ENCODE data around the gene PCDHGC4.

Gene PCDHGC4

DNA sequence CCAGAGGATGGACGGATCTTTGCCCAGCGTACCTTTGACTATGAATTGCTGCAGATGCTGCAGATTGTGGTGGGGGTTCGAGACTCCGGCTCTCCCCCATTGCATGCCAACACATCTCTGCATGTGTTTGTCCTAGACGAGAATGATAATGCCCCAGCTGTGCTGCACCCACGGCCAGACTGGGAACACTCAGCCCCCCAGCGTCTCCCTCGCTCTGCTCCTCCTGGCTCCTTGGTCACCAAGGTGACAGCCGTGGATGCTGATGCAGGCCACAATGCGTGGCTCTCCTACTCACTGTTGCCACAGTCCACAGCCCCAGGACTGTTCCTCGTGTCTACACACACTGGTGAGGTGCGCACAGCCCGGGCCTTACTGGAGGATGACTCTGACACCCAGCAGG is 5.9 kb downstream of the PCDHGC4 start:
- DNase-seq: no peak

- DNase-seq: no peak
Measured at GRCh38 chr5:141491323-141492167, 6.7 kb downstream of the PCDHGC4 start.

- no peak for DNase-seq
Measured at GRCh38 chr5:141492168-141492885, 7.5 kb downstream of the PCDHGC4 start.

DNA sequence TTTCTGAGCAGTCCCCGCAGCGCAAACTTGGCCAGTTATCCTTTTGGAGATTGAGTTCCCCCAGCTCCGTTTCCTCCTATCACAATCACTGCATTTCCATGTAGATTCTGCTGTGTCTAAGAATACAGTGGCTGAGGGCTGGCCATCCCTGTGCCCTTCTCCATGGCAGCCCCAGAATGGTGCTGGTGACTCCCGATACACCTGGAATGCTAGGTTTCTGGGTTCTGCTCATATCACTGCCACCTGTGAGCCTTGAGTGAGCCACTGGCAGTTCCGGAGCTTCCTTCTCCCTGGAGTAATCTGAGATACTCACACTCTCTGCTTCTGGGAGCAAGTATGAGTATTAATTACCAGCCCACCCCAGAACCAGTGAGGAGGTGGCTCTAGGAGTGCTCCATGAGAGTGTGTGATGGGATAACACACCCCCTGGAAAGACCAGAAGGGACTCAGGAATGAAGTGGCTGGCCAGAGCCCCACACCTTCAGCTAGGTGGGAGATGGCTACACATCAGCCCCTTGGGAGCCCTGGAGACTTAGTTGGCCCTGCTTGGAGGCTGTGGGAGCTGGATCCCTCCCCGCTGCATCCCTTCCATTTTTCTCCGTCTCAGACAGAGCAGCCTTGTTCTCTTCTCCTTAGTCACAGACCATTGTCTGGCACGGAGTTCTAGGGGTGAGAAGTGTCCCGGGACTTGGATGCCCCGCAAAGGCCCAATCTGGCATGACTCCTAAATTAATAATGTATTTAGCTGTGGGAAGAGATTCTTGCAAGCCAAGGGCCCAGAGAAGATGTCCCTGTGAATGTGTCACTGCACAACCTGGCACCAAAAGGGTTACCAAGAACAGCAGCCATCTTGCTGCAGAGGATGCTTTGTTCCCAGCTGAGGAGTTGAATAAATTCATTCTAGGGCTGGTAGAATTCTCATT is 8.9 kb downstream of the PCDHGC4 start:
- no peak for DNase-seq

DNA sequence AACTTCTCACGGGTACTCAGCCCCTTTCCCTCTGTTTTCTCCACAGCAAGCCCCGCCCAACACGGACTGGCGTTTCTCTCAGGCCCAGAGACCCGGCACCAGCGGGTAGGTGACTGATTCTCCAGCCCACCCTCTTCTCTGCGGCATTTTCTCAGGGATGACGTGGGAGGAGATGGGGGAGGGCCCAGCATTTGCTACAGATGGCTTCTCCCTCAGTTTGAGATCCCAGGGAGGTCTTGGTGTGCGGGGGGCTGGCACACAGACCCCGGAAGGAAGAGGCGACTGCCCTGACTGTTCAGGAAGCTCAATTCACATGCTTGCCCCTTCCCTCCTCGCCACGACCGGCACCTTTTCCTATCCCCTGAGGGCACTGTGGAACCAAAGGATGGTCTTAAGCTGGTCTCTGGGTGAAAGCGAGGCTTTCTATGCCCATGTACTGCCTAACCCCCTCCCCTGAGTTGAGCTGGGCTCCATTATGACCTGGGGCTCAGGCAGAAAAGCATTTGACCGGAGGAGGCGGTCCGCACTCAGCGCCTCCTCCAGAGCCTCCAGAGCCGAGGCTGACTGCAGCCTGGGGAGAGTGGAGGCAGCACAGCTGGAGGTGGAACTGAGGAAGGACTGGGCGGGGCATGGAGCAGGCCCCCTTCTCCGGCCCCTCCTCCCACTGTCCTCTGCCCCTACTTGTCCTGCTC is 10.1 kb downstream of the PCDHGC4 start:
- DNase-seq: no peak

DNA sequence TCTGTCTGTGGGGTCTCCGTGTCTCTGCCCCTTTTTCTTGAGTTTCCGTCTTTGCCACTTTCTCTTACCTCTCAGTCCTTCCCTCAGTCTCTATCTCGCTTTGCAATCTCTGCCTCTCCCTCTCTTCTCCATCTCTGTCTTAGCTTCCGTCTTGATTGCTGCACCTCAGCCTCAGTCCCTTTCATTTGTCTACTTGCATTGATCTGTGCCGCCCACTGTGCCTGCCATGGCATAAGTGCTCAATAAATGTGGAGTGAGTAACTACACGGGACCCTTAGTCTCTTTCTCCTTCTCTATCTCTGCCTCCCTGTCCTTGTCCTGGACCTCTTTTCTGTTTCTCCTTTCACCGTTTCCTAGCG is 10.6 kb downstream of the PCDHGC4 start:
- DNase-seq: no peak

DNA sequence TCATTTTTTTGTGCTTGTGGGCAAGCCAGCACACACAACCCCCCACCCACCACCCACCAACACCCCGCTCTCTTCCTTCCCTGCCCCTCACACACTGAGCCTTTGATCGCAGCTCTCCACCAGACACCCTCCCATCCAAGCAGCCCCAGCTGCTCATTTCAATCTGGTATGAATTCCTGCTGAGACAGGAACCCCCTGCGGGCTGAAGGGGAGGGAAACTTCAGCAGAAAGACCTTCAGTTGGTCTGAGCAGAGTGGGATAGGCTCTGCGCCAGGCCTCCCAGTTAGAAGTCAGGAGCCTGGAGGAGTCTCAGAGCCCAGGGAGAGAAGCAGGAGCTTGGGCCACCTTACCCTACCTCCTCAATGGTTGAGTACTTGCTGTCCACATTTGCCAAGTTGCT is 11.2 kb downstream of the PCDHGC4 start:
- no peak for DNase-seq

- DNase-seq: no peak
Measured at GRCh38 chr5:141501761-141502160, 16.9 kb downstream of the PCDHGC4 start.

GRCh38 chr5:141503681-141504080 is 18.9 kb downstream of the PCDHGC4 start:
- DNase-seq: no peak

DNA sequence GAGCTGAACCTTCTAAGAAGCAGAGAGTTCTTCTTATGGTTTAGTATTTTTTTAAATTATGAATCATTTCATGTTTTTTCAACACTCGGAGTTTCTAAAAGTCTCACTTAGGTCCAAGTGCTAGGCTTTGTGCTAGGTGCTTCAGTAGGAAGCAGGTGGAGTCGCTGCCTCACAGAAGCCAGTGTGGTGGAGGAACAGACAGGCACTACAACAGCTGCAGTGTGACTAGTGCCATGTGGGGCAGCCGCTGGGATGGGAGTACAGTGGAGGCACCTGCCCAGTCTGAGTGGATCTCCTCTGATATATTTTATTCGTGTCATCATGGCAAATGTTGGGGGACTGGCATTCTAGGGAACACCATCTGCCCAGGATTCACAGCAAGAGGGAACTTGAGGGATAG is 19.4 kb downstream of the PCDHGC4 start:
- DNase-seq: no peak

- DNase-seq: no peak
Measured at GRCh38 chr5:141506381-141507155, 21.7 kb downstream of the PCDHGC4 start.

DNA sequence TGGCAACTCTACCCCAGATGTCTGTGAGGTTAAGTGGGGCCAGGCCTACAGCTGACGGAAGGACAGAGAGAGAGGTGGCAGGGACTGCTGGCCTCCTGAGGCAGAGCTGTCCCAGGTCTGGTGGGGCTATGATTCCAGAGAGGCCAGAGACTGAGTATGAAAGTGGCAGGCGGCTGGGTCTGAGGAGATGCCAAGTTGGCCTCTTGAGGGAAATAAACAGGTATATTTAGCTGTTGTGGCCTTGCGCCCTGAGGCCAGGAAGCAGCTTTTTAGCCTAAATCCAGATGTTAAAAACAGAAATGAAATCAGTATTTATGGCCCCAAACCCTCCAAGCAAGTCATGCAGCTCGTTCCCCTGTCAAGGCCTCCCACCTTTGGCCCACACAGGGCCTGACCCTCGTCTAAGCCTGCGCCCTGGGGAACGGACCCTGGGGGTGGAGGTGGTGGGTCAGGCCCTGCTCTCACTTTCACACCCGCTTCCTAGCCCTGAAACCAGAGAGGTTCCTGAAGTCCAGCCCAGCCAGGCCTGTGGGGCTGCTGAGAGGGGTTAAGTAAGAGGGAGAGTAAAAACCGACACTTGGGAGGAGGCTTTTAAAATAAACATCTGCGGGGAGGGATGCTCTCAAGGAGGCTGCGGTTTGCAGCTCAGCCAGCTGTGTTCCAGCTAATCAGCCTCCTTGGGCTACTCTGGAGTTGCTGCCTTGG is 22.7 kb downstream of the PCDHGC4 start:
- no peak for DNase-seq

DNA sequence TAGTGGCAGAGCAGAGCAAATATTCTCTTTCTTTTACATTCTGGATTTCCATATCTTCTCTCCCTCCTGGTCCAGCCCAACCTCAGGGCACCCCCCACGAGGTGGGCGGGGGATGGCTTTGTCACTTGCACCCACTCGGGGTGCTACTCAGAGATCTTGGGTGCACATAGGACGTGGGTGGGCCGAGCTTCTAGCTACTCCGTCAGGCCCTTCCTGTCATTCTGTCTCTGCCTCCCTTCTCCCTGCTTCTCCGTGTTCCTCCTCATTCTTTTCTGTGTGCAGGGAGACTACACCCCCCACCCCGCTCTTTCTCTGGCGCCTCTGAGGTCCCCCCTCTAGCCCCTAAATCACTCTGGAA is 23.6 kb downstream of the PCDHGC4 start:
- no peak for DNase-seq

GRCh38 chr5:141508798-141509611 is 24.2 kb downstream of the PCDHGC4 start:
- DNase-seq: no peak

GRCh38 chr5:141510160-141510559 is 25.3 kb downstream of the PCDHGC4 start:
- DNase-seq: no peak

GRCh38 chr5:141510850-141511601 is 26.2 kb downstream of the PCDHGC4 start:
- no peak for DNase-seq

GRCh38 chr5:141511771-141512325 is 27.0 kb downstream of the PCDHGC4 start:
- DNase-seq: no peak

DNA sequence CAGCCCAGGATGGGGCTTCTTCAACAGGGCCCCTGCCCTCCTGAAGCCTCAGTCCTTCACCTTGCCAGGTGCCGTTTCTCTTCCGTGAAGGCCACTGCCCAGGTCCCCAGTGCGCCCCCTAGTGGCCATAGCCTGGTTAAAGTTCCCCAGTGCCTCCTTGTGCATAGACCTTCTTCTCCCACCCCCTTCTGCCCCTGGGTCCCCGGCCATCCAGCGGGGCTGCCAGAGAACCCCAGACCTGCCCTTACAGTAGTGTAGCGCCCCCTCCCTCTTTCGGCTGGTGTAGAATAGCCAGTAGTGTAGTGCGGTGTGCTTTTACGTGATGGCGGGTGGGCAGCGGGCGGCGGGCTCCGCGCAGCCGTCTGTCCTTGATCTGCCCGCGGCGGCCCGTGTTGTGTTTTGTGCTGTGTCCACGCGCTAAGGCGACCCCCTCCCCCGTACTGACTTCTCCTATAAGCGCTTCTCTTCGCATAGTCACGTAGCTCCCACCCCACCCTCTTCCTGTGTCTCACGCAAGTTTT is 27.6 kb downstream of the PCDHGC4 start:
- peak; percentile 98 for DNase-seq
